ENCODE measurements around the gene RAD9A.

DNA sequence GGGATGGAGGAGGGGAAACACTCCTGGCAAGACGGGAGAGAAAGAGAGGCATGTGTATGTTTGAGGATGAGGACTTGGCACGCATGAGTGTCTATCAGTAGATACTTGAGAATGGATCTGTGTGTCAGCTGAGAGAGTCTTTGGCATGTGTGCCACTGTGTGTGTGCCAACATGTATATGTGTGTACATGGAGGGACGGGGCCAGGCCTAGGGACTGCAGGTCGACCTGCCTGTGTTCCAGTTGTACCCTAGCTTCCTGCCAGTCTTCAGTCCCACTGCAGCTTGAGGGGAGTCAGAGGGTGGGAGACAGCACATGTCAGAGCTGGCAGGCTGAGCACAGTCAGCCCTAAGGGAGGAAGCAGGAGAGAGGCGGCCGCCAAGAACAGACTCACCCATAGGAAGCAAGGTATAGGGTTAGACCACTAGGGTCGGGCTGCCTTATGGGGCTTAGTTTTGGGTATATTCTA, 24.0 kb upstream of the RAD9A start:
- no peak for TF ChIP-seq POLR2A (IDR thresholded peaks at IDR 0.05)
- TF ChIP-seq, protein P1, sequence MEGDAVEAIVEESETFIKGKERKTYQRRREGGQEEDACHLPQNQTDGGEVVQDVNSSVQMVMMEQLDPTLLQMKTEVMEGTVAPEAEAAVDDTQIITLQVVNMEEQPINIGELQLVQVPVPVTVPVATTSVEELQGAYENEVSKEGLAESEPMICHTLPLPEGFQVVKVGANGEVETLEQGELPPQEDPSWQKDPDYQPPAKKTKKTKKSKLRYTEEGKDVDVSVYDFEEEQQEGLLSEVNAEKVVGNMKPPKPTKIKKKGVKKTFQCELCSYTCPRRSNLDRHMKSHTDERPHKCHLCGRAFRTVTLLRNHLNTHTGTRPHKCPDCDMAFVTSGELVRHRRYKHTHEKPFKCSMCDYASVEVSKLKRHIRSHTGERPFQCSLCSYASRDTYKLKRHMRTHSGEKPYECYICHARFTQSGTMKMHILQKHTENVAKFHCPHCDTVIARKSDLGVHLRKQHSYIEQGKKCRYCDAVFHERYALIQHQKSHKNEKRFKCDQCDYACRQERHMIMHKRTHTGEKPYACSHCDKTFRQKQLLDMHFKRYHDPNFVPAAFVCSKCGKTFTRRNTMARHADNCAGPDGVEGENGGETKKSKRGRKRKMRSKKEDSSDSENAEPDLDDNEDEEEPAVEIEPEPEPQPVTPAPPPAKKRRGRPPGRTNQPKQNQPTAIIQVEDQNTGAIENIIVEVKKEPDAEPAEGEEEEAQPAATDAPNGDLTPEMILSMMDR (IDR thresholded peaks at IDR 0.05), result no peak

All from prostate gland (tissue), 2 donors.